ENCODE measurements around the gene RNU4-1. TPM values are rescaled to one million over a fixed set of nuclear protein-coding genes. Genes with fewer than 3 reads are reported as not detected.

RNU4-1 gene
- total and polyA plus RNA-seq, 2 of the 4 experiments (the other 2 are of a cell fraction), result under 0.01 TPM; not detected in 1

DNA sequence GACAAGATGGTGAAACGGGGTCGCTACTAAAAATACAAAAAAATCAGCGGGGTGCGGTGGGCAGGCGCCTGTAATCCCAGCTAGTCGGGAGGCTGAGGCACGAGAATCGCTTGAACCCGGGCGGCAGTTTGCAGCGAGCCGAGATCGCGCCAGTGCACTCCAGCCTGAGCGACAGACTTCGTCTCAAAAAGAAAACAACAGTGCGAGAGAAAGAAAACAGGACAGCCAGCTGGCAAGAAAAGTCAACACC, 701 bp downstream of the RNU4-1 start:
- 0% methylated on average over 12 of the region's 17 CpGs; no CpG with 5 or more reads in 1 of the 2 experiments for WGBS, 2 experiments (ENCODE audit: extremely low coverage in 2 of 2, insufficient read length in 1 of 2)
- Histone ChIP-seq H2AK9ac (replicated peaks; ENCODE audit: low read depth, low read length, poor library complexity) (no peak overlapping the region), H2BK20ac (ENCODE audit: low read depth, low read length) (no peak overlapping the region; the same call in 1 of the 2 replicates), H3K9me1 (ENCODE audit: insufficient read depth, low read length) (peaks cover 4% of the 10 kb centered on the region; the same call in 1 of the 2 replicates), H3K4me2 (ENCODE audit: low read depth, low read length) (peak overlapping the region; percentile 84), H2BK15ac (ENCODE audit: low read depth, low read length) (no peak overlapping the region), H3K4ac (ENCODE audit: low read depth, low read length) (peak overlapping the region; percentile 61), H3K18ac (ENCODE audit: low read depth, low read length) (peak overlapping the region; percentile 10; the same call in 1 of the 2 replicates), H4K20me1 (ENCODE audit: insufficient read depth, low read length) (peaks cover 20% of the 10 kb centered on the region), H3K14ac (replicated peaks; ENCODE audit: low read depth, low read length) (peak overlapping the region; percentile 54), H4K5ac (ENCODE audit: low read depth, low read length) (no peak overlapping the region; the same call in 1 of the 2 replicates), H4K91ac (ENCODE audit: insufficient read depth, low read depth, low read length) (no peak overlapping the region), H3K79me1 (ENCODE audit: low read depth in 1 of 2, low read length in 2 of 2) (no peaks in the 10 kb centered on the region), H3K4me1 (ENCODE audit: control insufficient read depth, insufficient read depth, low read length) (0 out of 2 replicates have a peak, but pooled peaks cover 5% of the 10 kb centered on the region), H3K27me3 (ENCODE audit: control insufficient read depth, insufficient read depth, low read length) (no peaks in the 10 kb centered on the region), H3K27ac (ENCODE audit: insufficient read depth, low read length) (peak overlapping the region; percentile 93), H2AFZ (replicated peaks; ENCODE audit: low read length, poor library complexity) (peak overlapping the region; percentile 91), H3K9me3 (ENCODE audit: control insufficient read depth, insufficient read depth, low read length) (no peaks in the 10 kb centered on the region), H3K56ac (ENCODE audit: extremely low read depth, insufficient read depth, low read length) (peak overlapping the region; percentile 7; the same call in 1 of the 2 replicates), H3K23ac (ENCODE audit: low read depth, low read length) (peak overlapping the region; percentile 77), H4K8ac (ENCODE audit: low read depth in 2 of 2, low read length in 2 of 2) (peak overlapping the region in 1 of 2 experiments; percentile 20; a peak in 1 of 4 replicates), H3K36me3 (ENCODE audit: control insufficient read depth, insufficient read depth, low read length) (no peaks in the 10 kb centered on the region), H2BK5ac (ENCODE audit: low read depth, low read length, poor library complexity, severe bottlenecking) (peak overlapping the region; percentile 100), H3K9ac (ENCODE audit: low read depth, low read length) (peak overlapping the region; percentile 98), H3K4me3 (ENCODE audit: insufficient read depth, low read depth, low read length) (peak overlapping the region; percentile 56), H2AK5ac (ENCODE audit: low read depth, low read length) (no peak overlapping the region), H2BK120ac (ENCODE audit: low read depth, low read length) (no peak overlapping the region)
- no TSS peak for BruUV-seq (replicated peaks)
- dilution Hi-C loops (cut with HindIII; ENCODE audit: low sequenced_read_pairs, unreplicated experiment), result no loop called here
- ATAC-seq (ENCODE audit: low read depth), result peak; percentile 2
- POLR2A ChIA-PET (ENCODE audit: unreplicated experiment), result interaction anchor here (0.5 to 3.2 kb wide), 11 partner anchors 10 to 293 kb away, joined by 3 to 45 read pairs (median 4); partner anchors contain the start of genes PXN, RPLP0 and SIRT4
- CTCF ChIA-PET, result interaction anchor here (1.6 kb wide), 1 partner anchor 10 kb away, joined by 11 read pairs; the partner anchor contains the start of gene SIRT4
- in situ Hi-C loops (cut with MboI; ENCODE audit: low sequenced_read_pairs), result no loop called here
- TF ChIP-seq CEBPB (IDR thresholded peaks at IDR 0.05; ENCODE audit: low read depth, low read length), result no peak
- TF ChIP-seq MAZ (IDR thresholded peaks at IDR 0.05; ENCODE audit: borderline replicate concordance, low read depth, low read length), result no peak
- TF ChIP-seq MXI1 (IDR thresholded peaks at IDR 0.05; ENCODE audit: borderline replicate concordance, low read depth, low read length), result 0 out of 2 replicates have a peak, but pooled peaks have one; percentile 6
- TF ChIP-seq RCOR1 (IDR thresholded peaks at IDR 0.05; ENCODE audit: insufficient replicate concordance, low read length), result no peak
- intact Hi-C loops (cut with micrococcal nuclease), result no loop called here
- no peak for DNase-seq

Data from IMR-90 (cell line).